ENCODE results near the gene FANK1. TPM values are rescaled to one million over a fixed set of nuclear protein-coding genes. Genes with fewer than 3 reads are reported as not detected.

The FANK1 gene
- polyA plus RNA-seq, 1 donor from 2014 or later: 3.1 TPM

- no peaks in the 10 kb centered on the region for H3K79me2 ChIP-seq (replicated peaks; ENCODE audit: insufficient read depth, low read length)
- H3F3A ChIP-seq (ENCODE audit: insufficient read depth, low read length, poor library complexity, severe bottlenecking): no peaks in the 10 kb centered on the region
- H3K4me3 ChIP-seq (ENCODE audit: low read length): no peak overlapping the region
- no peaks in the 10 kb centered on the region for H3K36me3 ChIP-seq (ENCODE audit: insufficient read depth, low read length)
- TF ChIP-seq POLR2AphosphoS5 (IDR thresholded peaks at IDR 0.05) (no peak), EP300 (conservative IDR thresholded peaks at IDR 0.05; ENCODE audit: poor library complexity, severe bottlenecking) (no peak), SMC3 (conservative IDR thresholded peaks at IDR 0.05; ENCODE audit: poor library complexity) (no peak), TAF1 (IDR thresholded peaks at IDR 0.05; ENCODE audit: low read depth) (no peak), EZH2 (IDR thresholded peaks at IDR 0.05; ENCODE audit: borderline replicate concordance, insufficient read depth, low read length, poor library complexity, severe bottlenecking) (no peak), RAD21 (conservative IDR thresholded peaks at IDR 0.05) (no peak), CTCF (IDR thresholded peaks at IDR 0.05; ENCODE audit: poor library complexity, severe bottlenecking) (no peak), REST (IDR thresholded peaks at IDR 0.05; ENCODE audit: borderline replicate concordance) (no peak), MXI1 (conservative IDR thresholded peaks at IDR 0.05; ENCODE audit: poor library complexity, severe bottlenecking) (no peak)
- H3K9me3 ChIP-seq (ENCODE audit: low read length): no peaks in the 10 kb centered on the region
- H3K27me3 ChIP-seq (ENCODE audit: insufficient read depth, low read depth, low read length): no peaks in the 10 kb centered on the region
- H3K9me2 ChIP-seq (ENCODE audit: insufficient read depth, low read length): no peaks in the 10 kb centered on the region
- no peak overlapping the region for H3K9ac ChIP-seq (ENCODE audit: low read length)
- no peaks in the 10 kb centered on the region for H4K20me1 ChIP-seq (ENCODE audit: insufficient read depth)
- no peak overlapping the region for H3K27ac ChIP-seq (ENCODE audit: low read length)
- H3K4me2 ChIP-seq (ENCODE audit: low read length): no peak overlapping the region
- H2AFZ ChIP-seq (ENCODE audit: low read depth, low read length): no peak overlapping the region
Observed at GRCh38 chr10:126041117-126041516, 144.8 kb downstream of the FANK1 start.

- H3K9me3 ChIP-seq (ENCODE audit: low read length): no peaks in the 10 kb centered on the region
- peak overlapping the region; percentile 19 for H3K27ac ChIP-seq (ENCODE audit: low read length)
- no peaks in the 10 kb centered on the region for H3K79me2 ChIP-seq (replicated peaks; ENCODE audit: insufficient read depth, low read length)
- no peak for TF ChIP-seq REST (IDR thresholded peaks at IDR 0.05; ENCODE audit: borderline replicate concordance)
- no peak for TF ChIP-seq TAF1 (IDR thresholded peaks at IDR 0.05; ENCODE audit: low read depth)
- peak; percentile 26 for TF ChIP-seq EP300 (conservative IDR thresholded peaks at IDR 0.05; ENCODE audit: poor library complexity, severe bottlenecking)
- peak; percentile 31 for TF ChIP-seq POLR2AphosphoS5 (IDR thresholded peaks at IDR 0.05)
- no peaks in the 10 kb centered on the region for H4K20me1 ChIP-seq (ENCODE audit: insufficient read depth)
- H3K9ac ChIP-seq (ENCODE audit: low read length): peak overlapping the region; percentile 6
- H3K9me2 ChIP-seq (ENCODE audit: insufficient read depth, low read length): no peaks in the 10 kb centered on the region
- no peak overlapping the region for H2AFZ ChIP-seq (ENCODE audit: low read depth, low read length)
- H3K4me2 ChIP-seq (ENCODE audit: low read length): no peak overlapping the region
- no peaks in the 10 kb centered on the region for H3K36me3 ChIP-seq (ENCODE audit: insufficient read depth, low read length)
- H3K4me3 ChIP-seq (ENCODE audit: low read length): no peak overlapping the region
- no peaks in the 10 kb centered on the region for H3F3A ChIP-seq (ENCODE audit: insufficient read depth, low read length, poor library complexity, severe bottlenecking)
- H3K27me3 ChIP-seq (ENCODE audit: insufficient read depth, low read depth, low read length): no peaks in the 10 kb centered on the region
Observed at GRCh38 chr10:126041804-126042231, 145.5 kb downstream of the FANK1 start.

All from neural cell (in vitro differentiated cells).